CD14-positive monocyte (primary cell): ENCODE measurements around the gene MBP. TPM values are rescaled to one million over a fixed set of nuclear protein-coding genes. Genes with fewer than 3 reads are reported as not detected.

ENCODE experiments used
- DNase-seq, 3 donors: peaks; one replicate each; pipeline ENCODE4 v3.0.0-alpha.2; 2011 to 2022
- H2AFZ ChIP-seq: 2 replicates; pipeline ENCODE4 v1.6.0; 2012; ENCODE audit warnings: mild to moderate bottlenecking, low read depth, low read length, inconsistent platforms; ENCODE audit not compliant: insufficient read depth, poor library complexity, severe bottlenecking
- H3K27ac ChIP-seq, 2 donors: 1 replicate in 1 of 2; 2 replicates in 1 of 2; pipeline ENCODE4 v1.5.1; 2012 to 2013; ENCODE audit warnings: low read length in 2 of 2, control low read depth in 1 of 2, inconsistent platforms in 1 of 2, low read depth in 1 of 2, mild to moderate bottlenecking in 1 of 2
- H3K27me3 ChIP-seq, 2 donors: one replicate each; pipeline versions ENCODE4 v1.6.0 to v1.6.1; 2011 to 2013; ENCODE audit warnings: low read length in 2 of 2; ENCODE audit not compliant: control insufficient read depth in 2 of 2, insufficient read depth in 2 of 2
- H3K36me3 ChIP-seq, 2 donors: replicated peaks in 1 of 2; 1 replicate in 1 of 2; 2 replicates in 1 of 2; pipeline versions ENCODE4 v1.5.1 to v1.6.1; 2012 to 2013; ENCODE audit warnings: low read length in 2 of 2, control low read depth in 1 of 2, inconsistent platforms in 1 of 2, mild to moderate bottlenecking in 1 of 2; ENCODE audit not compliant: insufficient read depth in 2 of 2, control insufficient read depth in 1 of 2
- H3K4me1 ChIP-seq, 2 donors: 1 replicate in 1 of 2; 2 replicates in 1 of 2; pipeline versions ENCODE4 v1.5.1 to v1.6.1; 2012 to 2013; ENCODE audit warnings: low read length in 2 of 2, control low read depth in 1 of 2, inconsistent platforms in 1 of 2, mild to moderate bottlenecking in 1 of 2, moderate library complexity in 1 of 2; ENCODE audit not compliant: insufficient read depth in 2 of 2, control insufficient read depth in 1 of 2
- H3K4me2 ChIP-seq: replicated peaks from 2 replicates; pipeline ENCODE3; 2012; ENCODE audit warnings: low read length, moderate library complexity, mild to moderate bottlenecking; ENCODE audit not compliant: poor library complexity, severe bottlenecking; ENCODE audit errors: extremely low read depth
- H3K4me3 ChIP-seq, 3 experiments: fragments of 200-600 bp in 1 of 3; sonication (generic) in 1 of 3; replicated peaks in 1 of 3; 1 replicate in 2 of 3; 2 replicates in 1 of 3; pipeline ENCODE4 v1.5.1; 2011 to 2013; ENCODE audit warnings: low read length in 3 of 3, mild to moderate bottlenecking in 3 of 3, control low read depth in 2 of 3, low read depth in 2 of 3, inconsistent platforms in 1 of 3, moderate library complexity in 1 of 3
- H3K79me2 ChIP-seq: 2 replicates; pipeline ENCODE4 v1.6.0; 2012; ENCODE audit warnings: mild to moderate bottlenecking, control low read depth, inconsistent platforms, low read length, moderate library complexity; ENCODE audit not compliant: insufficient read depth
- H3K9ac ChIP-seq: 2 replicates; pipeline ENCODE4 v1.6.0; 2017; ENCODE audit warnings: low read length, mild to moderate bottlenecking; ENCODE audit not compliant: insufficient read depth, poor library complexity, severe bottlenecking
- H3K9me3 ChIP-seq, 2 donors: replicated peaks in 1 of 2; 1 replicate in 1 of 2; 2 replicates in 1 of 2; pipeline versions ENCODE4 v1.5.1 to v1.6.1; 2012 to 2013; ENCODE audit warnings: low read length in 2 of 2, control low read depth in 1 of 2; ENCODE audit not compliant: control insufficient read depth in 1 of 2, insufficient read depth in 1 of 2
- H4K20me1 ChIP-seq: 2 replicates; pipeline ENCODE4 v1.6.0; 2012; ENCODE audit warnings: mild to moderate bottlenecking, low read length, control low read depth, moderate library complexity; ENCODE audit not compliant: insufficient read depth
- H3K27ac Mint-ChIP-seq, 7 donors: one replicate each; pipeline ENCODE4 v1.8.0; 2020; ENCODE audit warnings: mild to moderate bottlenecking in 7 of 7, mixed read lengths in 7 of 7, moderate library complexity in 6 of 7, inconsistent platforms in 2 of 7
- H3K27me3 Mint-ChIP-seq, 3 donors: one replicate each; pipeline ENCODE4 v1.8.0; 2021 to 2022; ENCODE audit warnings: low read depth in 3 of 3, mild to moderate bottlenecking in 3 of 3, mixed read lengths in 3 of 3, moderate library complexity in 3 of 3, inconsistent platforms in 1 of 3
- H3K36me3 Mint-ChIP-seq, 2 donors: one replicate each; pipeline ENCODE4 v1.8.0; 2020; ENCODE audit warnings: mixed read lengths in 2 of 2, inconsistent platforms in 1 of 2, mild to moderate bottlenecking in 1 of 2
- H3K4me1 Mint-ChIP-seq: one replicate; pipeline ENCODE4 v1.8.0; 2020; ENCODE audit warnings: mild to moderate bottlenecking, mixed read lengths
- H3K4me3 Mint-ChIP-seq, 2 donors: one replicate each; pipeline ENCODE4 v1.8.0; 2020; ENCODE audit warnings: mild to moderate bottlenecking in 2 of 2, mixed read lengths in 2 of 2, moderate library complexity in 1 of 2
- H3K9me3 Mint-ChIP-seq, 7 donors: one replicate each; pipeline ENCODE4 v1.8.0; 2020 to 2022; ENCODE audit warnings: mixed read lengths in 7 of 7, mild to moderate bottlenecking in 6 of 7, moderate library complexity in 6 of 7, inconsistent platforms in 2 of 7
- CTCF ChIP-seq: fragments of 200-600 bp; IDR thresholded peaks from one replicate; pipeline ENCODE4 v1.8.0; 2022; ENCODE audit warnings: antibody characterized with exemption, mild to moderate bottlenecking
- WGBS: methylation state at CpG from one replicate; pipeline ENCODE4 v1.1.5; 2013; ENCODE audit warnings: missing lambda C conversion rate; ENCODE audit not compliant: insufficient coverage; 5-methylcytosine and 5-hydroxymethylcytosine counted together
- intact Hi-C, 2 donors: fragments of 100-400 bp; cut with micrococcal nuclease; formaldehyde crosslinking; loops; one replicate each; pipeline versions ENCODE4 v1.15.0 to v1.15.1; 2023
- polyA plus RNA-seq, 3 donors: library from polyadenylated mRNA; depleted of rRNA in 1 of 3; unstranded in 2 of 3; stranded (reverse) in 1 of 3; fragments of 300-500 nt in 2 of 3; fragments of >200 nt in 1 of 3; fragmentation: Illumina TruSeq in 2 of 3; gene quantifications; 1 replicate in 2 of 3; 2 replicates in 1 of 3; pipeline ENCODE4 v1.2.3, GENCODE V29; 2012 to 2021

The MBP gene
- polyA plus RNA-seq, 3 donors = 47.7 to 81.0 (median 50.4) TPM

GRCh38 chr18:77098538-77099174 lies 33.9 kb downstream of the MBP start:
- Histone ChIP-seq H3K4me3 (peak overlapping the region in 1 of 3 experiments; percentile 44), H3K9ac (peak overlapping the region; percentile 66)
- TF ChIP-seq CTCF = no peak

GRCh38 chr18:77098029-77098428 lies 34.6 kb downstream of the MBP start:
- Histone ChIP-seq H3K36me3 (peaks cover 12 to 50% of the 10 kb centered on the region in 2 donors), H3K79me2 (peaks cover 79% of the 10 kb centered on the region), H3K27ac (peak overlapping the region; percentile 78 to 99), H3K4me1 (peaks cover 85 to 87% of the 10 kb centered on the region in 2 donors), H2AFZ (no peak overlapping the region), H3K27me3 (no peaks in the 10 kb centered on the region), H4K20me1 (no peaks in the 10 kb centered on the region), H3K9ac (peak overlapping the region; percentile 66), H3K9me3 (no peaks in the 10 kb centered on the region), H3K4me2 (peak overlapping the region; percentile 60), H3K4me3 (peak overlapping the region in 1 of 3 experiments; percentile 44)
- Mint-ChIP-seq H3K27me3 (peaks cover 0 to 4% (median 3%) of the 10 kb centered on the region in 3 donors), H3K4me3 (peak overlapping the region in 1 of 2 donors; percentile 72), H3K4me1 (peaks cover 80% of the 10 kb centered on the region), H3K9me3 (no peaks in the 10 kb centered on the region), H3K27ac (peak overlapping the region; percentile 87 to 100 (median 100)), H3K36me3 (peaks cover 73 to 81% of the 10 kb centered on the region in 2 donors)
- TF ChIP-seq CTCF = no peak
- WGBS = no CpG with 5 or more reads among the region's 2 CpGs
- DNase-seq = peak; percentile 81 to 83 (median 82)
- intact Hi-C loops = no loop called here

More at GRCh38 chr18:77098538-77099174, 33.9 kb downstream of the MBP start:
- Histone ChIP-seq H3K4me2 (peak overlapping the region; percentile 60), H2AFZ (no peak overlapping the region), H3K79me2 (peaks cover 79% of the 10 kb centered on the region), H3K27me3 (no peaks in the 10 kb centered on the region), H3K27ac (peak overlapping the region; percentile 57 to 99), H3K4me1 (peaks cover 87 to 92% of the 10 kb centered on the region in 2 donors), H3K36me3 (peaks cover 18 to 50% of the 10 kb centered on the region in 2 donors), H4K20me1 (no peaks in the 10 kb centered on the region), H3K9me3 (no peaks in the 10 kb centered on the region)
- intact Hi-C loops = no loop called here
- Mint-ChIP-seq H3K9me3 (no peaks in the 10 kb centered on the region), H3K27me3 (peaks cover 0 to 4% (median 3%) of the 10 kb centered on the region in 3 donors), H3K36me3 (peaks cover 74 to 81% of the 10 kb centered on the region in 2 donors), H3K4me3 (peak overlapping the region; percentile 42 to 50), H3K27ac (peak overlapping the region; percentile 87 to 100 (median 100)), H3K4me1 (peaks cover 86% of the 10 kb centered on the region)
- 9% methylated on average over 13 of the region's 17 CpGs for WGBS
- DNase-seq = peak in 2 of 3 donors; percentile 37 to 39
